Panc1 (cell line): ENCODE measurements around the gene TP53TG3.
"Not testable (repeated sequence)": the region's sequence is repeated elsewhere in the genome, so short reads cannot be mapped to it uniquely, and the experiment has no call there.

ENCODE experiments used
- POLR2AphosphoS5 ChIP-seq: IDR thresholded peaks from 2 replicates; pipeline ENCODE4 v1.6.1; 2012; ENCODE audit warnings: mild to moderate bottlenecking, low read depth, low read length, moderate library complexity
- SIN3A ChIP-seq: IDR thresholded peaks from 2 replicates; pipeline ENCODE4 v1.6.1; 2012; ENCODE audit warnings: low read depth, mild to moderate bottlenecking, low read length, moderate library complexity, borderline replicate concordance; ENCODE audit not compliant: insufficient read depth
- TCF7L2 ChIP-seq: IDR thresholded peaks from 2 replicates; pipeline ENCODE4 v1.6.1; 2011; ENCODE audit warnings: mild to moderate bottlenecking, low read depth, low read length, inconsistent platforms
- TF ChIP-seq, protein P1 (sequence below): fragments of 450-650 bp; IDR thresholded peaks from 2 replicates; pipeline ENCODE4 v1.5.1; 2017; ENCODE audit warnings: mild to moderate bottlenecking

DNA sequence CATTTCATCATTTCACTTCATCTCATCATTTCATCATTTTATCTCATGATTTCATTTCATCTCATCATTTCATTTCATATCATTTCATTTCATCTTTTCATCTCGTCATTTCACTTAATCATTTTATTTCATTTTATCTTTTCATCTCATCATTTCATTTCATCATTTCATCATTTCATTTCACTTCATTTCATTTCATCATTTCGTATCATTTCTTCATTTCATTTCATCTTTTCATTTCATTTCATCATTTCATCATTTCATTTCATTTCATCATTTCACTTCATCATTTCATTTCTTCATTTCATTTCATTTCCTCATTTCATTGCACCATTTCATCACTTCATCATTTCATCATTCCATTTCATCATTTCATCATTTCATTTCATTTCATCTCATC, 29.8 kb downstream of the TP53TG3 start:
- TF ChIP-seq, protein P1, sequence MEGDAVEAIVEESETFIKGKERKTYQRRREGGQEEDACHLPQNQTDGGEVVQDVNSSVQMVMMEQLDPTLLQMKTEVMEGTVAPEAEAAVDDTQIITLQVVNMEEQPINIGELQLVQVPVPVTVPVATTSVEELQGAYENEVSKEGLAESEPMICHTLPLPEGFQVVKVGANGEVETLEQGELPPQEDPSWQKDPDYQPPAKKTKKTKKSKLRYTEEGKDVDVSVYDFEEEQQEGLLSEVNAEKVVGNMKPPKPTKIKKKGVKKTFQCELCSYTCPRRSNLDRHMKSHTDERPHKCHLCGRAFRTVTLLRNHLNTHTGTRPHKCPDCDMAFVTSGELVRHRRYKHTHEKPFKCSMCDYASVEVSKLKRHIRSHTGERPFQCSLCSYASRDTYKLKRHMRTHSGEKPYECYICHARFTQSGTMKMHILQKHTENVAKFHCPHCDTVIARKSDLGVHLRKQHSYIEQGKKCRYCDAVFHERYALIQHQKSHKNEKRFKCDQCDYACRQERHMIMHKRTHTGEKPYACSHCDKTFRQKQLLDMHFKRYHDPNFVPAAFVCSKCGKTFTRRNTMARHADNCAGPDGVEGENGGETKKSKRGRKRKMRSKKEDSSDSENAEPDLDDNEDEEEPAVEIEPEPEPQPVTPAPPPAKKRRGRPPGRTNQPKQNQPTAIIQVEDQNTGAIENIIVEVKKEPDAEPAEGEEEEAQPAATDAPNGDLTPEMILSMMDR, result not testable (repeated sequence)
- TF ChIP-seq TCF7L2, POLR2AphosphoS5, SIN3A: not testable (repeated sequence)
